ENCODE measurements around the gene FAM25G.

Gene FAM25G

GRCh38 chr10:47454780-47455058 is 36.8 kb downstream of the FAM25G start:
- Histone ChIP-seq H3K4me3 (ENCODE audit: low read depth, low read length) (no peak overlapping the region), H3K9me3 (ENCODE audit: severe bottlenecking) (no peaks in the 10 kb centered on the region), H3K27ac (no peak overlapping the region), H3K27me3 (ENCODE audit: insufficient read depth, low read depth, severe bottlenecking) (no peaks in the 10 kb centered on the region), H3K36me3 (no peaks in the 10 kb centered on the region)
- no peak for TF ChIP-seq CTCF (IDR thresholded peaks at IDR 0.05; ENCODE audit: low read depth, low read length)
- no peak for DNase-seq

GRCh38 chr10:47454008-47454779 is 37.3 kb downstream of the FAM25G start:
- no peak for DNase-seq
- no peak for TF ChIP-seq CTCF (IDR thresholded peaks at IDR 0.05; ENCODE audit: low read depth, low read length)
- no peak overlapping the region for H3K27ac ChIP-seq
- no peaks in the 10 kb centered on the region for H3K27me3 ChIP-seq (ENCODE audit: insufficient read depth, low read depth, severe bottlenecking)
- H3K9me3 ChIP-seq (ENCODE audit: severe bottlenecking), result no peaks in the 10 kb centered on the region
- no peaks in the 10 kb centered on the region for H3K36me3 ChIP-seq
- no peak overlapping the region for H3K4me3 ChIP-seq (ENCODE audit: low read depth, low read length)

- no peak for DNase-seq
- Histone ChIP-seq H3K27me3 (ENCODE audit: insufficient read depth, low read depth, severe bottlenecking) (no peaks in the 10 kb centered on the region), H3K9me3 (ENCODE audit: severe bottlenecking) (no peaks in the 10 kb centered on the region), H3K36me3 (no peaks in the 10 kb centered on the region), H3K27ac (no peak overlapping the region), H3K4me3 (ENCODE audit: low read depth, low read length) (no peak overlapping the region)
- TF ChIP-seq CTCF (IDR thresholded peaks at IDR 0.05; ENCODE audit: low read depth, low read length), result no peak
Measured at GRCh38 chr10:47453141-47454007, 38.1 kb downstream of the FAM25G start.

GRCh38 chr10:47452495-47453140 is 38.9 kb downstream of the FAM25G start:
- Histone ChIP-seq H3K27me3 (ENCODE audit: insufficient read depth, low read depth, severe bottlenecking) (no peaks in the 10 kb centered on the region), H3K27ac (no peak overlapping the region; the same call in 1 of the 2 replicates), H3K9me3 (ENCODE audit: severe bottlenecking) (no peaks in the 10 kb centered on the region), H3K36me3 (no peaks in the 10 kb centered on the region), H3K4me3 (ENCODE audit: low read depth, low read length) (no peak overlapping the region)
- no peak for TF ChIP-seq CTCF (IDR thresholded peaks at IDR 0.05; ENCODE audit: low read depth, low read length)
- peak; percentile 80 for DNase-seq

GRCh38 chr10:47451998-47452494 is 39.5 kb downstream of the FAM25G start:
- no peak for TF ChIP-seq CTCF (IDR thresholded peaks at IDR 0.05; ENCODE audit: low read depth, low read length)
- no peak for DNase-seq
- Histone ChIP-seq H3K27me3 (ENCODE audit: insufficient read depth, low read depth, severe bottlenecking) (no peaks in the 10 kb centered on the region), H3K36me3 (no peaks in the 10 kb centered on the region), H3K27ac (no peak overlapping the region; the same call in none of the 2 replicates), H3K4me3 (ENCODE audit: low read depth, low read length) (no peak overlapping the region), H3K9me3 (ENCODE audit: severe bottlenecking) (no peaks in the 10 kb centered on the region)

Data from WERI-Rb-1 (cell line).